Measurements from ENCODE around the gene PRUNE2. TPM values are rescaled to one million over a fixed set of nuclear protein-coding genes. Genes with fewer than 3 reads are reported as not detected.

PRUNE2 gene
- total and polyA plus RNA-seq, 2 of the 13 experiments (the other 11 are each of a cell fraction or from before 2014, with no cell fraction given) = 0.02 TPM; not detected in 1

GRCh38 chr9:76657265-76657664 is 248.6 kb downstream of the PRUNE2 start:
- ChIA-PET CTCF (ENCODE audit: low intra/inter-chr PET ratio, low total read pairs) (interaction anchor here (2.3 kb wide), 1 partner anchor 209 kb away, joined by 25 read pairs; no protein-coding TSS in a partner anchor), POLR2A (no interaction called here)
- Histone ChIP-seq H3K27ac (ENCODE audit: extremely low read length, insufficient read depth, low read length) (no peak overlapping the region), H3K9me3 (ENCODE audit: low read length) (no peaks in the 10 kb centered on the region), H3K9ac (ENCODE audit: insufficient read depth, low read depth, low read length) (no peak overlapping the region), H4K20me1 (ENCODE audit: insufficient read depth, low read length) (no peaks in the 10 kb centered on the region), H2AFZ (ENCODE audit: low read length) (no peak overlapping the region), H3K79me2 (ENCODE audit: insufficient read depth, low read length) (no peaks in the 10 kb centered on the region), H3K36me3 (replicated peaks in 1 of 2; ENCODE audit: control insufficient read depth in 1 of 2, insufficient read depth in 2 of 2, low read length in 2 of 2) (no peaks in the 10 kb centered on the region), H3K4me3 (replicated peaks in 1 of 3; ENCODE audit: insufficient read depth in 1 of 3, low read depth in 2 of 3, low read length in 3 of 3) (no peak overlapping the region), H3K27me3 (ENCODE audit: control insufficient read depth in 1 of 2, insufficient read depth in 2 of 2, low read length in 2 of 2) (no peaks in the 10 kb centered on the region), H3K4me2 (ENCODE audit: low read depth, low read length) (no peak overlapping the region), H3K4me1 (ENCODE audit: insufficient read depth, low read length) (no peaks in the 10 kb centered on the region)
- intact Hi-C loops (cut with micrococcal nuclease; ENCODE audit: unreplicated experiment) = loop anchor here (5.0 kb wide), 1 partner anchor 255 kb away; no protein-coding TSS in a partner anchor
- FAIRE-seq (no peak), ATAC-seq (no peak), DNase-seq (ENCODE audit: low spot score) (no peak)
- BruUV-seq (replicated peaks) = no TSS peak
- in situ Hi-C loops (cut with HindIII; ENCODE audit: extremely low pct_ligation_motif_present, low pct_unique_long_range_greater_than_20kb) = loop anchor here (5.0 kb wide), 1 partner anchor 205 kb away; no protein-coding TSS in a partner anchor
- no peak for TF ChIP-seq ZNF274 (CRISPR knock-in tag; IDR thresholded peaks at IDR 0.05)
- TF ChIP-seq ZKSCAN1 (IDR thresholded peaks at IDR 0.05; ENCODE audit: low read length) = no peak
- TF ChIP-seq ZNF160 (CRISPR knock-in tag; IDR thresholded peaks at IDR 0.05) = no peak
- no peak for TF ChIP-seq KIAA2018 (CRISPR knock-in tag; IDR thresholded peaks at IDR 0.05; ENCODE audit: borderline replicate concordance)
- no peak for TF ChIP-seq GABPB1 (CRISPR knock-in tag; IDR thresholded peaks at IDR 0.05)
- no peak for TF ChIP-seq PPARG (CRISPR knock-in tag; conservative IDR thresholded peaks at IDR 0.05)
- TF ChIP-seq, protein P1, sequence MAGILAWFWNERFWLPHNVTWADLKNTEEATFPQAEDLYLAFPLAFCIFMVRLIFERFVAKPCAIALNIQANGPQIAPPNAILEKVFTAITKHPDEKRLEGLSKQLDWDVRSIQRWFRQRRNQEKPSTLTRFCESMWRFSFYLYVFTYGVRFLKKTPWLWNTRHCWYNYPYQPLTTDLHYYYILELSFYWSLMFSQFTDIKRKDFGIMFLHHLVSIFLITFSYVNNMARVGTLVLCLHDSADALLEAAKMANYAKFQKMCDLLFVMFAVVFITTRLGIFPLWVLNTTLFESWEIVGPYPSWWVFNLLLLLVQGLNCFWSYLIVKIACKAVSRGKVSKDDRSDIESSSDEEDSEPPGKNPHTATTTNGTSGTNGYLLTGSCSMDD (CRISPR knock-in tag; IDR thresholded peaks at IDR 0.05) = no peak
- no peak for TF ChIP-seq JARID2 (CRISPR knock-in tag; IDR thresholded peaks at IDR 0.05; ENCODE audit: insufficient replicate concordance)
- no peak for TF ChIP-seq MED13 (CRISPR knock-in tag; IDR thresholded peaks at IDR 0.05)
- no peak for TF ChIP-seq MLX (CRISPR knock-in tag; IDR thresholded peaks at IDR 0.05)
- TF ChIP-seq FOSL2 (CRISPR knock-in tag; IDR thresholded peaks at IDR 0.05) = no peak
- TF ChIP-seq HHEX (CRISPR knock-in tag; IDR thresholded peaks at IDR 0.05) = no peak
- no peak for TF ChIP-seq ZNF121 (CRISPR knock-in tag; IDR thresholded peaks at IDR 0.05)
- TF ChIP-seq, protein P2, sequence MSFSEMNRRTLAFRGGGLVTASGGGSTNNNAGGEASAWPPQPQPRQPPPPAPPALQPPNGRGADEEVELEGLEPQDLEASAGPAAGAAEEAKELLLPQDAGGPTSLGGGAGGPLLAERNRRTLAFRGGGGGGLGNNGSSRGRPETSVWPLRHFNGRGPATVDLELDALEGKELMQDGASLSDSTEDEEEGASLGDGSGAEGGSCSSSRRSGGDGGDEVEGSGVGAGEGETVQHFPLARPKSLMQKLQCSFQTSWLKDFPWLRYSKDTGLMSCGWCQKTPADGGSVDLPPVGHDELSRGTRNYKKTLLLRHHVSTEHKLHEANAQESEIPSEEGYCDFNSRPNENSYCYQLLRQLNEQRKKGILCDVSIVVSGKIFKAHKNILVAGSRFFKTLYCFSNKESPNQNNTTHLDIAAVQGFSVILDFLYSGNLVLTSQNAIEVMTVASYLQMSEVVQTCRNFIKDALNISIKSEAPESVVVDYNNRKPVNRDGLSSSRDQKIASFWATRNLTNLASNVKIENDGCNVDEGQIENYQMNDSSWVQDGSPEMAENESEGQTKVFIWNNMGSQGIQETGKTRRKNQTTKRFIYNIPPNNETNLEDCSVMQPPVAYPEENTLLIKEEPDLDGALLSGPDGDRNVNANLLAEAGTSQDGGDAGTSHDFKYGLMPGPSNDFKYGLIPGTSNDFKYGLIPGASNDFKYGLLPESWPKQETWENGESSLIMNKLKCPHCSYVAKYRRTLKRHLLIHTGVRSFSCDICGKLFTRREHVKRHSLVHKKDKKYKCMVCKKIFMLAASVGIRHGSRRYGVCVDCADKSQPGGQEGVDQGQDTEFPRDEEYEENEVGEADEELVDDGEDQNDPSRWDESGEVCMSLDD (CRISPR knock-in tag; IDR thresholded peaks at IDR 0.05; ENCODE audit: borderline replicate concordance) = no peak

Measured in HepG2 (cell line).